ENCODE results near the gene DAGLA. TPM values are rescaled to one million over a fixed set of nuclear protein-coding genes. Genes with fewer than 3 reads are reported as not detected.

Gene DAGLA
- total RNA-seq, 1 donor from 2014 or later = 8.7 TPM

DNA sequence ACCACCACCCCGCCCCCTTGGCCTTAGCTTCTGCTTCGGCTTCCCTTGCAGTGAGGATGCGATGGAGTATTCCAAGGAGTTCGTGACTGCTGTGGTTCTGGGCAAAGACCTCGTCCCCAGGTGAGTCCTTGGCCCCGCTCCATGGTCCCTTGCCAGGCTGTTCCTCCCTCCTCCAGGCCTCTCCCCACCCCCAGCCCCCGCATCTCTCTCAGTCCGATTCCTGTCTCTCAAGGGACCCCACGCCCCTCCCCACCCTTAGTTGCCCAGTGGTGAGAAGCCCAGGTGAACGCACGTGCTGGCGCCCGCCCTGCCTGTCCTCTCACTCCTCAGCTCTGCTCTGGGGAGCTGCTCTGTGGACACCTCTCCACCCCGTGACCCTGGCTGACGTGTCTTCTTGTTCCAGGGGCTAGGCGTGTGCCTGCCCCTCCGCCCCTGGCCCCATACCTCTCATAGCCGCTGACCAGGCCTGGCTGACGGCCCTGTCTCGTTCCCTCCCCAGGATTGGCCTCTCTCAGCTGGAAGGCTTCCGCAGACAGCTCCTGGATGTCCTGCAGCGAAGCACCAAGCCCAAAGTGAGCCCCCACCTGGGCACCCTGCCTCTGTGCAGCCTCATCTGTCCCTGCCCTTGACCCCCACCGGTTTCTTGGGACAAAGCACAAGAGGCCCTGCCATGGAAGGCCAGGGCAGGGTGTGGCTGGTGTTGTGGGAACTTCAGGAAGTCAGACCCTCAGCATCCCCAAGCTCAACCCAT, 57.6 kb downstream of the DAGLA start:
- H3K27ac Mint-ChIP-seq = peak overlapping the region; percentile 59
- no peak for TF ChIP-seq CTCF (IDR thresholded peaks at IDR 0.05; ENCODE audit: unreplicated experiment)

GRCh38 chr11:61738776-61739175, 58.6 kb downstream of the DAGLA start:
- Mint-ChIP-seq H3K27ac (no peak overlapping the region), H3K4me1 (ENCODE audit: low read depth) (no peaks in the 10 kb centered on the region)
- no peak for TF ChIP-seq CTCF (IDR thresholded peaks at IDR 0.05; ENCODE audit: unreplicated experiment)

More for the DNA sequence above, 57.6 kb downstream of the DAGLA start:
- H3K27me3 Mint-ChIP-seq = no peaks in the 10 kb centered on the region
- H3K36me3 Mint-ChIP-seq (ENCODE audit: insufficient read depth) = peaks cover 6% of the 10 kb centered on the region
- no peaks in the 10 kb centered on the region for H3K4me1 Mint-ChIP-seq (ENCODE audit: low read depth)
- DNase-seq (ENCODE audit: low spot score, unreplicated experiment) = no peak
- no peak overlapping the region for H3K4me3 Mint-ChIP-seq (ENCODE audit: low read depth)
- no peaks in the 10 kb centered on the region for H3K9me3 Mint-ChIP-seq (ENCODE audit: low read depth)

DNA sequence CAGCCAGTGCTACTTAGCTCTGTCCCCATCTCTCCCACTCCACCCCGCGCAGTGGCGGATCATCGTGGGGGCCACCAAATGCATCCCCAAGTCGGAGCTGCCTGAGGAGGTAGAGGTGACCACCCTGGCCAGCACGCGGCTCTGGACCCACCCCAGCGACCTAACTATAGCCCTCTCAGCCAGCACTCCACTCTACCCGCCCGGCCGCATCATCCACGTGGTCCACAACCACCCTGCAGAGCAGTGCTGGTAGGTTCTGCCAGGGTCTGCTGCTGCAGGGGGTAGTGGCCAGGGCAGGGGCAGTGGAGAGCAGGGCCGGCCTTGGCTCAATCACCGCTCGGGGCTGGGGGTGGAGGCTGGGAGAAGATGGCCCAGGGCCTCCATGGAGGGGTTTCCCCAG, 59.2 kb downstream of the DAGLA start:
- TF ChIP-seq CTCF (IDR thresholded peaks at IDR 0.05; ENCODE audit: unreplicated experiment) = no peak

More at GRCh38 chr11:61738776-61739175, 58.6 kb downstream of the DAGLA start:
- no peak overlapping the region for H3K4me3 Mint-ChIP-seq (ENCODE audit: low read depth)
- H3K27me3 Mint-ChIP-seq = no peaks in the 10 kb centered on the region
- H3K36me3 Mint-ChIP-seq (ENCODE audit: insufficient read depth) = peaks cover 6% of the 10 kb centered on the region
- no peaks in the 10 kb centered on the region for H3K9me3 Mint-ChIP-seq (ENCODE audit: low read depth)
- DNase-seq (ENCODE audit: low spot score, unreplicated experiment) = no peak

GRCh38 chr11:61739966-61740365, 59.8 kb downstream of the DAGLA start:
- Mint-ChIP-seq H3K27ac (no peak overlapping the region), H3K27me3 (no peaks in the 10 kb centered on the region), H3K4me1 (ENCODE audit: low read depth) (no peaks in the 10 kb centered on the region), H3K36me3 (ENCODE audit: insufficient read depth) (peaks cover 6% of the 10 kb centered on the region), H3K9me3 (ENCODE audit: low read depth) (no peaks in the 10 kb centered on the region), H3K4me3 (ENCODE audit: low read depth) (no peak overlapping the region)
- DNase-seq (ENCODE audit: low spot score, unreplicated experiment) = no peak
- no peak for TF ChIP-seq CTCF (IDR thresholded peaks at IDR 0.05; ENCODE audit: unreplicated experiment)

More for the DNA sequence above, 59.2 kb downstream of the DAGLA start:
- no peaks in the 10 kb centered on the region for H3K9me3 Mint-ChIP-seq (ENCODE audit: low read depth)
- H3K27me3 Mint-ChIP-seq = no peaks in the 10 kb centered on the region
- H3K27ac Mint-ChIP-seq = no peak overlapping the region
- DNase-seq (ENCODE audit: low spot score, unreplicated experiment) = no peak
- H3K36me3 Mint-ChIP-seq (ENCODE audit: insufficient read depth) = peaks cover 6% of the 10 kb centered on the region
- H3K4me3 Mint-ChIP-seq (ENCODE audit: low read depth) = no peak overlapping the region
- H3K4me1 Mint-ChIP-seq (ENCODE audit: low read depth) = no peaks in the 10 kb centered on the region

- Mint-ChIP-seq H3K4me3 (ENCODE audit: low read depth) (no peak overlapping the region), H3K36me3 (ENCODE audit: insufficient read depth) (peaks cover 5% of the 10 kb centered on the region), H3K4me1 (ENCODE audit: low read depth) (no peaks in the 10 kb centered on the region), H3K27me3 (no peaks in the 10 kb centered on the region), H3K9me3 (ENCODE audit: low read depth) (no peaks in the 10 kb centered on the region), H3K27ac (no peak overlapping the region)
- TF ChIP-seq CTCF (IDR thresholded peaks at IDR 0.05; ENCODE audit: unreplicated experiment) = no peak
- no peak for DNase-seq (ENCODE audit: low spot score, unreplicated experiment)
These were observed 62.2 kb downstream of the DAGLA start for GRCh38 chr11:61742391-61742790.
